Activated CD4-positive, alpha-beta T cell treated with anti-CD3 and anti-CD28 coated beads for 36 hours (primary cell): Measurements from ENCODE around the gene CNFN. TPM values are rescaled to one million over a fixed set of nuclear protein-coding genes. Genes with fewer than 3 reads are reported as not detected.
"Not testable (repeated sequence)": the region's sequence is repeated elsewhere in the genome, so short reads cannot be mapped to it uniquely, and the experiment has no call there.

ENCODE experiments used
- ATAC-seq: fragments of 200-7000 bp; cut with Tn5 transposase; one replicate; pipeline ENCODE4 v1.10.0; 2021; ENCODE audit warnings: mild to moderate bottlenecking, moderate library complexity
- CTCF ChIA-PET: fragments of 350-600 bp; sonication (Branson Sonifier 250); formaldehyde crosslinking; loops from one replicate; lab custom pipeline; 2021; ENCODE audit warnings: antibody characterized with exemption; lab: Charles Lee
- POLR2A ChIA-PET: fragments of 350-600 bp; sonication (Branson Sonifier 250); formaldehyde crosslinking; loops from one replicate; lab custom pipeline; 2021; ENCODE audit warnings: antibody characterized with exemption, inconsistent platforms; lab: Charles Lee
- DNase-seq: peaks from one replicate; pipeline ENCODE4 v3.0.0-alpha.2; 2020
- H3K27ac Mint-ChIP-seq: one replicate; pipeline ENCODE4 v1.8.0; 2021; ENCODE audit warnings: mixed read lengths
- H3K27me3 Mint-ChIP-seq: one replicate; pipeline ENCODE4 v1.8.0; 2021; ENCODE audit warnings: mixed read lengths
- H3K36me3 Mint-ChIP-seq: one replicate; pipeline ENCODE4 v1.8.0; 2021; ENCODE audit warnings: low read depth, mixed read lengths
- H3K4me1 Mint-ChIP-seq: one replicate; pipeline ENCODE4 v1.8.0; 2021; ENCODE audit warnings: mixed read lengths
- H3K4me3 Mint-ChIP-seq: one replicate; pipeline ENCODE4 v1.8.0; 2021; ENCODE audit warnings: mild to moderate bottlenecking, moderate library complexity, mixed read lengths
- H3K9me3 Mint-ChIP-seq: one replicate; pipeline ENCODE4 v1.8.0; 2021; ENCODE audit warnings: low read depth, mixed read lengths
- intact Hi-C, 2 experiments: fragments of 100-400 bp; cut with DNase I in 1 of 2; cut with micrococcal nuclease in 1 of 2; formaldehyde crosslinking; loops; one replicate each; pipeline versions ENCODE4 v1.14.2 to v1.15.1; 2022 to 2024; cut with DNase I, micrococcal nuclease
- microRNA-seq: library from miRNA; unstranded; fragments of <30 nt; microRNA quantifications from one replicate; pipeline ENCODE4 v1.2.0, GENCODE V29; 2021; ENCODE audit warnings: borderline replicate concordance
- total RNA-seq, 2 experiments: library from RNA; stranded (reverse); gene quantifications; one replicate each; pipeline ENCODE4 v1.2.3, GENCODE V29; 2021

Gene CNFN
- total RNA-seq, 2 experiments from 2014 or later, result not detected

- no peak overlapping the region for H3K27ac Mint-ChIP-seq
- intact Hi-C loops, result no loop called here
- DNase-seq (no peak), ATAC-seq (no peak)
- ChIA-PET POLR2A (no interaction called here), CTCF (interaction anchor here (0.7 kb wide), 1 partner anchor 94 kb away, joined by 3 read pairs; no protein-coding TSS in a partner anchor)
- no peaks in the 10 kb centered on the region for H3K9me3 Mint-ChIP-seq
- no peaks in the 10 kb centered on the region for H3K4me1 Mint-ChIP-seq
- H3K27me3 Mint-ChIP-seq, result no peaks in the 10 kb centered on the region
- no peaks in the 10 kb centered on the region for H3K36me3 Mint-ChIP-seq
- H3K4me3 Mint-ChIP-seq, result no peak overlapping the region
Measured at GRCh38 chr19:42349378-42350107, 40.6 kb downstream of the CNFN start.

- Mint-ChIP-seq H3K4me1 (no peaks in the 10 kb centered on the region), H3K36me3 (no peaks in the 10 kb centered on the region), H3K27me3 (no peaks in the 10 kb centered on the region), H3K27ac (no peak overlapping the region), H3K4me3 (no peak overlapping the region), H3K9me3 (no peaks in the 10 kb centered on the region)
- CTCF ChIA-PET, result no interaction called here
- intact Hi-C loops, result no loop called here
- POLR2A ChIA-PET, result no interaction called here
- DNase-seq, result no peak
- ATAC-seq, result no peak
Measured at GRCh38 chr19:42348211-42348610, 41.9 kb downstream of the CNFN start.

DNA sequence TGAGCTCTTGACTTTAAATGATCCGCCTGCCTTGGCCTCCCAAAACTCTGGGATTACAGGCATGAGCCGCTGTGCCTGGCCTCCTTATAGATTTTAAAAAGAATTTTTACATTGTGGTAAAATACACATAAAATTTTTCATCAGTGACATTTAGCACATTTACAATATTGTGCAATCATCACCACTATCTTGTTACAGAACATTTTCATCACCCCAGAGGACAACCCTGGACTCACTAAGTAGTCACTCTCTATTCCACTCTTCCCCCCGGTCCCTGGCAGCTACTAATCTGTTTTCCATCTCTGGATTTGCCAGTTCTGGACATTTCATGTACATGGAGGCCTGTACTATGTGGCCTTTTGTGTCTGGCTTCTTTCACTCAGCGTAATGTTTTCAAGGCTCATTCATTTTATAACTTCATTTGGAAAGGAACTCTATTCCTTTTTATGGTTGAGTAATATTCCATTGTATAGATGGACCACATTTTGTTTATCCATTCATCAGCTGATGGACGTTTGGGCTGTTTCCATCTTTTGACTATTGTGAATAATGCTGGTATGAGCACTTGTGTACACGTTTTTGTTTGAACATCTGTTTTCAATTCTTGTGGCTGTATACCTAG lies 44.8 kb downstream of the CNFN start:
- POLR2A ChIA-PET, result no interaction called here
- Mint-ChIP-seq H3K27ac (no peak overlapping the region), H3K4me1 (no peaks in the 10 kb centered on the region), H3K36me3 (no peaks in the 10 kb centered on the region), H3K27me3 (no peaks in the 10 kb centered on the region), H3K4me3 (no peak overlapping the region), H3K9me3 (no peaks in the 10 kb centered on the region)
- intact Hi-C loops, result no loop called here
- CTCF ChIA-PET, result no interaction called here
- no peak for ATAC-seq
- no peak for DNase-seq

DNA sequence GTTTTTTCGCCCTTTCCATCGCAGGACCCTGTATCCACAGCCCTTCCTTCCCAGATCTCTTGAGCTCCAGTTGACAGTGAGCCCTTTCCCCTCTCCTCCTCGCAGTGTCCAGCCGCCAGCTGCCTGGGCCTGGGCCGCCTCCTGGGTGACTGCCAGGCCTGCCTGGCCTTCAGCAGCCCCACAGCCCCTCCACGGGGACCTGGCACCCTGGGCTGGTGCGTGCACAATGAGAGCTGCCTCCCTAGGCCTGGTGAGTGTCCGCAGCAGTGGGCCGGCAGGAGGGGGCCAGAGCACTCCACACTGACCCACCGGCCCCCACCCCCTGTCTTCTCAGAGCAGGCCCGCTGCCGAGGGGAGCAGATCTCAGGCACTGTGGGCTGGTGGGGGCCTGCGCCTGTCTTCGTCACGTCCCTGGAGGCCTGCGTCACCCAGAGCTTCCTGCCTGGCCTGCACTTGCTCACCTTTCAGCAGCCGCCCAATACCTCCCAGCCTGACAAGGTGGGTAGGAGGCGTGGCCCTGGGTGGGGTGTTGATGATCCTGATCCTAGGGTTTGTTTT lies 45.7 kb downstream of the CNFN start:
- H3K36me3 Mint-ChIP-seq, result no peaks in the 10 kb centered on the region
- H3K4me3 Mint-ChIP-seq, result no peak overlapping the region
- intact Hi-C loops, result no loop called here
- DNase-seq, result no peak
- H3K27me3 Mint-ChIP-seq, result no peaks in the 10 kb centered on the region
- H3K4me1 Mint-ChIP-seq, result no peaks in the 10 kb centered on the region
- POLR2A ChIA-PET, result no interaction called here
- CTCF ChIA-PET, result interaction anchor here (0.7 to 1.0 kb wide), 2 partner anchors 10 to 109 kb away, joined by 3 read pairs; no protein-coding TSS in a partner anchor
- ATAC-seq, result no peak
- no peak overlapping the region for H3K27ac Mint-ChIP-seq
- no peaks in the 10 kb centered on the region for H3K9me3 Mint-ChIP-seq

- Mint-ChIP-seq H3K36me3 (no peaks in the 10 kb centered on the region), H3K4me3 (no peak overlapping the region), H3K27ac (no peak overlapping the region), H3K27me3 (no peaks in the 10 kb centered on the region), H3K9me3 (no peaks in the 10 kb centered on the region), H3K4me1 (no peaks in the 10 kb centered on the region)
- POLR2A ChIA-PET, result no interaction called here
- intact Hi-C loops, result no loop called here
- ATAC-seq (no peak), DNase-seq (no peak)
- CTCF ChIA-PET, result interaction anchor here (0.7 to 1.0 kb wide), 3 partner anchors 11 to 22 kb away, joined by 3 to 4 read pairs (median 3); no protein-coding TSS in a partner anchor
Measured at GRCh38 chr19:42343344-42344110, 46.6 kb downstream of the CNFN start.

- ATAC-seq, H3K27me3 Mint-ChIP-seq, H3K27ac Mint-ChIP-seq, H3K9me3 Mint-ChIP-seq, POLR2A ChIA-PET, intact Hi-C loops, H3K4me1 Mint-ChIP-seq, H3K4me3 Mint-ChIP-seq, H3K36me3 Mint-ChIP-seq, DNase-seq: not testable (repeated sequence)
- CTCF ChIA-PET, result interaction anchor here (0.6 kb wide), 1 partner anchor 207 kb away, joined by 3 read pairs; no protein-coding TSS in a partner anchor
Measured at GRCh38 chr19:42339922-42340321, 50.2 kb downstream of the CNFN start.

DNA sequence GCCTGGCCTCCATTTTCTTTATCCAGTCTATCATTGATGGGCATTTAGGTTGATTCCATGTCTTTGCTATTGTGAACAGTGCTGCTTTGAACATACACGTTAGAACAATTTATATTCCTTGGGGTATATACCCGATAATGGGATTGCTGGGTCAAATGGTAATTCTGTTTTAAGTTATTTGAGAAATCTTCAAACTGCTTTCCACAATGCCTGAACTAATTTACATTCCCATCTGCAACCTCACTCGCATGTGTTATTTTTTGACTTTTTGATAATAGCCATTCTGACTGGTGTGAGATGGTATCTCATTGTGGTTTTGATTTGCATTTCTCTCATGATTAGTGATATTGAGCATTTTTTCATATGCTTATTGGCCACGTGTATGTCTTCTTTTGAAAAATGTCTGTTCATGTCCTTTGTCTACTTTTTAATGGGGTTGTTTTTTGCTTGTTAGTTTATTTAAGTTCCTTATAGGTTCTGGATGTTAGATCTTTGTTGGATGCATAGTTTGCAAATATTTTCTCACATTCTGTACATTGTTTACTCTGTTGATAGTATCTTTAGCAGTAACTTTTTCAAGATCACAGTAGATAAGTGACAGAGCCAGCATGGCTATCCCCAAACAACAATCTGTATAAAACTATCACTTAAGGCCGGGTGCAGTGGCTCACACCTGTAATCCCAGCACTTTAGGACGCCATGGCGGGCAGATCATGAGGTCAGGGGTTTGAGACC lies 50.8 kb downstream of the CNFN start:
- H3K9me3 Mint-ChIP-seq, H3K4me1 Mint-ChIP-seq, H3K27ac Mint-ChIP-seq, ATAC-seq, CTCF ChIA-PET, H3K27me3 Mint-ChIP-seq, H3K4me3 Mint-ChIP-seq, POLR2A ChIA-PET, intact Hi-C loops, H3K36me3 Mint-ChIP-seq, DNase-seq: not testable (repeated sequence)

Small RNA genes lying within 50 kb of the gene (microRNA-seq; reads per million reads assigned to microRNA genes)
- not detected for gene MIR8077

Other genes starting within 250 kb of the CNFN start
- 10 to 100 TPM; 25.9 to 27.3 TPM for gene DEDD2, start 172.6 kb downstream of the CNFN start, total RNA-seq
- gene ZNF526, start 170.0 kb downstream of the CNFN start, total RNA-seq, result 10 to 100 TPM; 11.9 to 15.2 TPM
- gene GSK3A, start 147.7 kb downstream of the CNFN start, total RNA-seq, result 10 to 100 TPM; 32.6 to 43.5 TPM
- 10 to 100 TPM; 65.5 to 66.4 TPM for gene ERF, start 135.2 kb downstream of the CNFN start, total RNA-seq
- gene CIC, start 121.0 kb downstream of the CNFN start, total RNA-seq, result 10 to 100 TPM; 62.8 to 66.3 TPM
- gene PRR19, start 88.2 kb downstream of the CNFN start, total RNA-seq, result 1 to 10 TPM in 1 of 2 experiments, under 1 TPM in 1; 0.63 to 1.0 TPM
- gene PAFAH1B3, start 87.7 kb downstream of the CNFN start, total RNA-seq, result 10 to 100 TPM; 43.4 to 53.9 TPM
- gene TMEM145, start 77.0 kb downstream of the CNFN start, total RNA-seq, result under 1 TPM; 0.53 to 0.69 TPM
- 1 to 10 TPM; 5.2 to 5.3 TPM for gene MEGF8, start 64.7 kb downstream of the CNFN start, total RNA-seq
- 10 to 100 TPM; 27.8 to 32.8 TPM for gene LIPE, start 37.1 kb upstream of the CNFN start, total RNA-seq
- gene CXCL17, start 52.6 kb upstream of the CNFN start, total RNA-seq, result not detected
- 1 to 10 TPM; 2.0 to 3.6 TPM for gene CEACAM1, start 138.2 kb upstream of the CNFN start, total RNA-seq
- gene CEACAM8, start 204.6 kb upstream of the CNFN start, total RNA-seq, result not detected